Tibial artery (tissue), 4 donors: Measurements from ENCODE around the gene KLF9.
A peak's percentile ranks its signal among the peaks of the same experiment; 100 is the strongest.

Source experiments
- DNase-seq, 2 donors: peaks; one replicate each; pipeline ENCODE4 v3.0.0-alpha.2; 2019
- H3K27ac ChIP-seq, 2 donors: fragments of 200-600 bp; sonication (generic) in 1 of 2; 1 replicate in 1 of 2; 2 replicates in 1 of 2; pipeline ENCODE4 v1.5.1; 2018 to 2019; ENCODE audit warnings: mild to moderate bottlenecking in 1 of 2
- H3K27me3 ChIP-seq, 2 donors: fragments of 200-600 bp; sonication (generic) in 1 of 2; one replicate each; pipeline versions ENCODE4 v1.5.1 to v1.6.0; 2016 to 2019
- H3K36me3 ChIP-seq, 3 donors: fragments of 200-600 bp; sonication (generic) in 2 of 3; one replicate each; pipeline ENCODE4 v1.5.1; 2016 to 2019; ENCODE audit warnings: mild to moderate bottlenecking in 2 of 3
- H3K4me1 ChIP-seq, 4 donors: fragments of 200-600 bp; sonication (generic) in 2 of 4; 1 replicate in 3 of 4; 2 replicates in 1 of 4; pipeline ENCODE4 v1.5.1; 2016 to 2019
- H3K4me3 ChIP-seq, 2 donors: fragments of 200-600 bp; sonication (generic) in 1 of 2; 1 replicate in 1 of 2; 2 replicates in 1 of 2; pipeline ENCODE4 v1.5.1; 2018 to 2019; ENCODE audit warnings: mild to moderate bottlenecking in 2 of 2
- H3K9me3 ChIP-seq, 3 donors: fragments of 200-600 bp; sonication (generic) in 1 of 3; one replicate each; pipeline ENCODE4 v1.5.1; 2016 to 2019
- CTCF ChIP-seq, 2 experiments: fragments of 200-600 bp in 1 of 2; fragments of 450-650 bp in 1 of 2; IDR thresholded peaks; one replicate each; pipeline ENCODE4 v1.5.1; 2017 to 2019; ENCODE audit warnings: antibody characterized with exemption in 2 of 2, mild to moderate bottlenecking in 1 of 2, moderate library complexity in 1 of 2
- intact Hi-C: fragments of 100-400 bp; cut with DNase I; formaldehyde crosslinking; loops from one replicate; pipeline ENCODE4 v1.15.0; 2023; ENCODE audit warnings: low total_unique reads

Gene KLF9

GRCh38 chr9:70442328-70442848 lies 27.9 kb upstream of the KLF9 start:
- no peaks in the 10 kb centered on the region for H3K36me3 ChIP-seq
- DNase-seq = no peak
- no peaks in the 10 kb centered on the region for H3K27me3 ChIP-seq
- intact Hi-C loops = no loop called here
- peaks cover 0 to 38% (median 9%) of the 10 kb centered on the region in 4 donors for H3K4me1 ChIP-seq
- no peaks in the 10 kb centered on the region for H3K9me3 ChIP-seq
- no peak for TF ChIP-seq CTCF (IDR thresholded peaks at IDR 0.05)
- H3K27ac ChIP-seq = no peak overlapping the region
- no peak overlapping the region for H3K4me3 ChIP-seq

- Histone ChIP-seq H3K27me3 (no peaks in the 10 kb centered on the region), H3K27ac (no peak overlapping the region), H3K36me3 (no peaks in the 10 kb centered on the region), H3K9me3 (no peaks in the 10 kb centered on the region), H3K4me3 (no peak overlapping the region), H3K4me1 (peaks cover 0 to 43% (median 10%) of the 10 kb centered on the region in 4 donors)
- no peak for DNase-seq
- intact Hi-C loops = no loop called here
- no peak for TF ChIP-seq CTCF (IDR thresholded peaks at IDR 0.05)
Measured at GRCh38 chr9:70441622-70442021, 27.2 kb upstream of the KLF9 start.

GRCh38 chr9:70439991-70440706 lies 25.7 kb upstream of the KLF9 start:
- H3K4me1 ChIP-seq = peaks cover 0 to 58% (median 15%) of the 10 kb centered on the region in 4 donors
- H3K9me3 ChIP-seq = no peaks in the 10 kb centered on the region
- H3K36me3 ChIP-seq = no peaks in the 10 kb centered on the region
- DNase-seq = no peak
- no peaks in the 10 kb centered on the region for H3K27me3 ChIP-seq
- no peak for TF ChIP-seq CTCF (IDR thresholded peaks at IDR 0.05)
- no peak overlapping the region for H3K27ac ChIP-seq
- H3K4me3 ChIP-seq = no peak overlapping the region
- intact Hi-C loops = no loop called here

GRCh38 chr9:70438341-70438928 lies 24.0 kb upstream of the KLF9 start:
- no peak for TF ChIP-seq CTCF (IDR thresholded peaks at IDR 0.05)
- Histone ChIP-seq H3K27ac (peak overlapping the region; percentile 9 to 46), H3K4me3 (no peak overlapping the region), H3K9me3 (no peaks in the 10 kb centered on the region), H3K4me1 (peaks cover 0 to 59% (median 15%) of the 10 kb centered on the region in 4 donors), H3K27me3 (no peaks in the 10 kb centered on the region), H3K36me3 (no peaks in the 10 kb centered on the region)
- peak; percentile 80 to 85 for DNase-seq
- intact Hi-C loops = no loop called here

- TF ChIP-seq CTCF (IDR thresholded peaks at IDR 0.05) = no peak
- DNase-seq = no peak
- H3K4me3 ChIP-seq = no peak overlapping the region
- peaks cover 0 to 57% (median 15%) of the 10 kb centered on the region in 4 donors for H3K4me1 ChIP-seq
- peak overlapping the region in 1 of 2 donors; percentile 37 for H3K27ac ChIP-seq
- no peaks in the 10 kb centered on the region for H3K27me3 ChIP-seq
- intact Hi-C loops = no loop called here
- H3K36me3 ChIP-seq = no peaks in the 10 kb centered on the region
- H3K9me3 ChIP-seq = no peaks in the 10 kb centered on the region
Measured at GRCh38 chr9:70435948-70436347, 21.5 kb upstream of the KLF9 start.
